Activated naive CD8-positive, alpha-beta T cell treated with anti-CD3 and anti-CD28 coated beads, Interleukin-2, amount 50 U/mL, for 24 hours (primary cell): Measurements from ENCODE around the gene SPATA17.

Experiments
- ATAC-seq: fragments of 150-1000 bp; cut with Tn5 transposase; one replicate; pipeline ENCODE4 v1.10.0; 2021
- DNase-seq: peaks from one replicate; pipeline ENCODE4 v3.0.0; 2021
- H3K27ac Mint-ChIP-seq: one replicate; pipeline ENCODE4 v1.8.0; 2021; ENCODE audit warnings: mild to moderate bottlenecking, mixed read lengths
- H3K27me3 Mint-ChIP-seq: one replicate; pipeline ENCODE4 v1.8.0; 2021; ENCODE audit warnings: mixed read lengths
- H3K36me3 Mint-ChIP-seq: one replicate; pipeline ENCODE4 v1.8.0; 2021; ENCODE audit warnings: low read depth, mixed read lengths
- H3K4me1 Mint-ChIP-seq: one replicate; pipeline ENCODE4 v1.8.0; 2021; ENCODE audit warnings: mixed read lengths
- H3K4me3 Mint-ChIP-seq: one replicate; pipeline ENCODE4 v1.8.0; 2021; ENCODE audit warnings: mild to moderate bottlenecking, moderate library complexity, mixed read lengths
- H3K9me3 Mint-ChIP-seq: one replicate; pipeline ENCODE4 v1.8.0; 2021; ENCODE audit warnings: mixed read lengths

Gene SPATA17

DNA sequence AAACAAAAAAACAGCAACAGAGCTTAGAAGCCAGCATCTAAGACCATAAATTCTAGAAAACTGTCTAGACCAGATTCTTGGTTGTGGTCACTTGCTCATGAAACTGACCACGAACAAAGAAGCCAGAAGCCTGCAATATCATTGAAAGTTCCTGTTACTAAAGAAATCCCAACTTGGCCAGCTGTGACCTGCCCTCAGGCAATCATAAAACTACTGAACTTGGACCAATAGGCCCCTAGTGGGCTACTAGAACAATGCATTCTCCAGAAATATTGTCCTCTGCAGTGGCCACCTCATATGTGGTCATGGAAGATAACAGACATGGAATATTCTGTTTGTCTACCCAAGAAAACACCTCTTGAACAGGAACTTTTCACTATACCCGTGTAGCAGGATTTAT, 87.7 kb downstream of the SPATA17 start:
- Mint-ChIP-seq H3K27me3 (no peaks in the 10 kb centered on the region), H3K4me3 (no peak overlapping the region), H3K27ac (no peak overlapping the region), H3K9me3 (peaks cover 6% of the 10 kb centered on the region), H3K4me1 (no peaks in the 10 kb centered on the region), H3K36me3 (no peaks in the 10 kb centered on the region)
- no peak for ATAC-seq
- DNase-seq: no peak

- Mint-ChIP-seq H3K4me3 (no peak overlapping the region), H3K4me1 (no peaks in the 10 kb centered on the region), H3K27me3 (no peaks in the 10 kb centered on the region), H3K9me3 (peaks cover 6% of the 10 kb centered on the region), H3K27ac (no peak overlapping the region), H3K36me3 (no peaks in the 10 kb centered on the region)
- ATAC-seq: no peak
- no peak for DNase-seq
Observed at GRCh38 chr1:217721692-217722091, 90.5 kb downstream of the SPATA17 start.

DNA sequence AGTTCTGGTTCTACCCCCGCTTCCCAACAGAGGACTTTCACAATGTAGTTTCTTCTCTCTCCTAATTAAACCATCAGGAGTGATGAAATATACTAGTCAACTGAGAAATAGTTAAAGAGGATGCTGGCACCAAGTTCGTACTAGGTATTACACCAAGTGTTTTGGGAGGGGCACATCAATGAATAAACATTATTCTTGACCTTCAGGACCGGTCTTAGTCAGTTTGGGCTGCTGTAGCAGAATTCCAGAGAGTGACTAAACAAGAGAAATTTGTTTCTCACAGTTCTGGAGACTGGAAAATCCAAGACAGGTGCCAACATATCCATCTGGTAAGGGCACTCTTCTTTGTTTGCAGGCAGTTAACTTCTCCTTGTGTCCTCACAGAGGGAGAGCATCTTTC, 103.8 kb downstream of the SPATA17 start:
- Mint-ChIP-seq H3K27me3 (no peaks in the 10 kb centered on the region), H3K9me3 (no peaks in the 10 kb centered on the region), H3K4me1 (no peaks in the 10 kb centered on the region), H3K27ac (no peak overlapping the region), H3K4me3 (no peak overlapping the region), H3K36me3 (no peaks in the 10 kb centered on the region)
- ATAC-seq (no peak), DNase-seq (no peak)

GRCh38 chr1:217747156-217747769, 116.1 kb downstream of the SPATA17 start:
- Mint-ChIP-seq H3K27ac (no peak overlapping the region), H3K27me3 (no peaks in the 10 kb centered on the region), H3K9me3 (no peaks in the 10 kb centered on the region), H3K36me3 (no peaks in the 10 kb centered on the region), H3K4me1 (no peaks in the 10 kb centered on the region), H3K4me3 (no peak overlapping the region)
- DNase-seq (no peak), ATAC-seq (no peak)

- H3K9me3 Mint-ChIP-seq: no peaks in the 10 kb centered on the region
- no peak for DNase-seq
- no peaks in the 10 kb centered on the region for H3K36me3 Mint-ChIP-seq
- no peak overlapping the region for H3K4me3 Mint-ChIP-seq
- no peak for ATAC-seq
- no peak overlapping the region for H3K27ac Mint-ChIP-seq
- H3K27me3 Mint-ChIP-seq: no peaks in the 10 kb centered on the region
- H3K4me1 Mint-ChIP-seq: no peaks in the 10 kb centered on the region
Observed at GRCh38 chr1:217769768-217770167, 138.6 kb downstream of the SPATA17 start.

GRCh38 chr1:217770918-217771317, 139.8 kb downstream of the SPATA17 start:
- Mint-ChIP-seq H3K9me3 (no peaks in the 10 kb centered on the region), H3K27ac (no peak overlapping the region), H3K36me3 (no peaks in the 10 kb centered on the region), H3K4me1 (no peaks in the 10 kb centered on the region), H3K27me3 (no peaks in the 10 kb centered on the region), H3K4me3 (no peak overlapping the region)
- ATAC-seq (no peak), DNase-seq (no peak)

- no peak for ATAC-seq
- H3K9me3 Mint-ChIP-seq: no peaks in the 10 kb centered on the region
- no peak overlapping the region for H3K4me3 Mint-ChIP-seq
- no peaks in the 10 kb centered on the region for H3K36me3 Mint-ChIP-seq
- no peaks in the 10 kb centered on the region for H3K4me1 Mint-ChIP-seq
- H3K27ac Mint-ChIP-seq: no peak overlapping the region
- DNase-seq: no peak
- H3K27me3 Mint-ChIP-seq: no peaks in the 10 kb centered on the region
Observed at GRCh38 chr1:217776693-217777092, 145.5 kb downstream of the SPATA17 start.

GRCh38 chr1:217781056-217781455, 149.9 kb downstream of the SPATA17 start:
- H3K4me1 Mint-ChIP-seq: no peaks in the 10 kb centered on the region
- no peak overlapping the region for H3K27ac Mint-ChIP-seq
- H3K9me3 Mint-ChIP-seq: no peaks in the 10 kb centered on the region
- no peaks in the 10 kb centered on the region for H3K27me3 Mint-ChIP-seq
- no peak overlapping the region for H3K4me3 Mint-ChIP-seq
- no peaks in the 10 kb centered on the region for H3K36me3 Mint-ChIP-seq
- no peak for DNase-seq
- ATAC-seq: no peak

- H3K27ac Mint-ChIP-seq: no peak overlapping the region
- H3K4me3 Mint-ChIP-seq: no peak overlapping the region
- no peaks in the 10 kb centered on the region for H3K27me3 Mint-ChIP-seq
- no peaks in the 10 kb centered on the region for H3K36me3 Mint-ChIP-seq
- H3K9me3 Mint-ChIP-seq: peaks cover 5% of the 10 kb centered on the region
- H3K4me1 Mint-ChIP-seq: no peaks in the 10 kb centered on the region
- DNase-seq (no peak), ATAC-seq (no peak)
Observed at GRCh38 chr1:217791091-217791490, 159.9 kb downstream of the SPATA17 start.

DNA sequence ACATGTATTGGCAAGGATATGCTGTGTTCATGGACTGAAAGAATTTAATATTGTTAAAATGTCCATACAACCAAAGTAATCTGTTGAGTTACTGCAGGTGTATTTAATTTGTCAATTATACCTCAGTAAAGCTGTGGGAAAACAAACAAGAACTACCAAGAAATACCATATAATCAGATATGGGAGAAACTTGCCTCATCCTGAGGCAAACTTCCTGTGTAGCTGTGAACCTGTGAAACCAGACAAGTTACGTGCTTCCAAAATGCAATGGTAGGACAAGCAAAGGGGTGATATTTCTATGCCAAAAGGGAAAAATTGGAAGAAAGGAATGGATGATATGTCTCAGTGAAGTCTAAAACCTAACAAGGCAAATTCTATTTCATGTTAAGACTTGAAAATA, 174.6 kb downstream of the SPATA17 start:
- Mint-ChIP-seq H3K9me3 (peaks cover 4% of the 10 kb centered on the region), H3K4me1 (no peaks in the 10 kb centered on the region), H3K4me3 (no peak overlapping the region), H3K27ac (no peak overlapping the region), H3K36me3 (no peaks in the 10 kb centered on the region), H3K27me3 (no peaks in the 10 kb centered on the region)
- DNase-seq (no peak), ATAC-seq (no peak)

GRCh38 chr1:217812175-217812574, 181.0 kb downstream of the SPATA17 start:
- Mint-ChIP-seq H3K9me3 (peaks cover 10% of the 10 kb centered on the region), H3K27me3 (no peaks in the 10 kb centered on the region), H3K4me3 (no peak overlapping the region), H3K4me1 (no peaks in the 10 kb centered on the region), H3K27ac (no peak overlapping the region), H3K36me3 (no peaks in the 10 kb centered on the region)
- DNase-seq: no peak
- no peak for ATAC-seq

- ATAC-seq: no peak
- Mint-ChIP-seq H3K27me3 (no peaks in the 10 kb centered on the region), H3K36me3 (no peaks in the 10 kb centered on the region), H3K4me1 (no peaks in the 10 kb centered on the region), H3K4me3 (no peak overlapping the region), H3K9me3 (peaks cover 16% of the 10 kb centered on the region), H3K27ac (no peak overlapping the region)
- no peak for DNase-seq
Observed at GRCh38 chr1:217813031-217813430, 181.9 kb downstream of the SPATA17 start.

DNA sequence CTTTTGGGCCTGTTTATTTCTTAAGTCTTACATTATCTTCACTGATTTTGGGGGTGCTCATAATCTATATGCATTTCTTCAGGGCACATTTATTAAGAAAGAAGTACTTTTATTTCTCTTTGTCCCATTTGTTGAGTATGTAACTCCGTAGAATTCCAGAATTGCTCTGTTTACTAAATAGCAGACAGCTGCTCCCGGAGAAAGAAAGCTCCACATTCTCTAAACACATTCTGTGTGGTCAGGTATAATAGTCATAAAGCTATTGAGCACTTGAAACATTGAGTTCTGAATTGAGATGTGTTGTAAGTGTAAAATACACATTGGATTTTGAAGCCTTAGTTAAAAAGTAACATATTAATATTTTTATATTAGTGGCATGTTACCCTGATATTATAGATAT, 206.5 kb downstream of the SPATA17 start:
- Mint-ChIP-seq H3K27me3 (no peaks in the 10 kb centered on the region), H3K9me3 (no peaks in the 10 kb centered on the region), H3K36me3 (no peaks in the 10 kb centered on the region), H3K4me3 (no peak overlapping the region), H3K4me1 (no peaks in the 10 kb centered on the region), H3K27ac (no peak overlapping the region)
- ATAC-seq (no peak), DNase-seq (no peak)

GRCh38 chr1:217839161-217839560, 208.0 kb downstream of the SPATA17 start:
- Mint-ChIP-seq H3K4me1 (no peaks in the 10 kb centered on the region), H3K9me3 (no peaks in the 10 kb centered on the region), H3K4me3 (no peak overlapping the region), H3K27ac (no peak overlapping the region), H3K36me3 (no peaks in the 10 kb centered on the region), H3K27me3 (no peaks in the 10 kb centered on the region)
- DNase-seq (no peak), ATAC-seq (no peak)

GRCh38 chr1:217846733-217847132, 215.6 kb downstream of the SPATA17 start:
- ATAC-seq: no peak
- Mint-ChIP-seq H3K36me3 (no peaks in the 10 kb centered on the region), H3K4me3 (no peak overlapping the region), H3K4me1 (no peaks in the 10 kb centered on the region), H3K27me3 (no peaks in the 10 kb centered on the region), H3K9me3 (no peaks in the 10 kb centered on the region), H3K27ac (no peak overlapping the region)
- DNase-seq: no peak

DNA sequence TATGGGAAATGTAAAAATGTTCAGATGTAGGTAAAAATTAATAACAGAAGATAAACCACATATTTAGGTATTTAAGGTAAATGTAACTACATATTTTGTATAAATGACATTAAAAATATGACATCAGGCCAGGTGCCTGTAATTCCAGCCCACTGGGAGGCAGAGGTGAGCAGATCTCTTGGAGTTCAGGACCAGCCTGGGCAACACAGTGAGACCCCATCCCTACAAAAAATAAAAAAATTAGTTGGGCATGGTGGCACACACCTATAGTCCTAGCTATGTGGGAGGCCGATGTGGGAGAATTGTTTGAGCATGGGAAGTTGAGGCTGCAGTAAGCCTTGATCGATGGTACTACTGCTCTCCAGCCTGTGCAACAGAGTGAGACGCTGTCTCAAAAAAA, 216.5 kb downstream of the SPATA17 start:
- Mint-ChIP-seq H3K9me3 (no peaks in the 10 kb centered on the region), H3K4me3 (no peak overlapping the region), H3K27me3 (no peaks in the 10 kb centered on the region), H3K4me1 (no peaks in the 10 kb centered on the region), H3K36me3 (no peaks in the 10 kb centered on the region), H3K27ac (no peak overlapping the region)
- DNase-seq: no peak
- ATAC-seq: no peak
